Activated CD4-positive, alpha-beta T cell treated with anti-CD3 and anti-CD28 coated beads, Interleukin-2, amount 50 U/mL, for 48 hours (primary cell): ENCODE data around the gene DNAJB11.
"Not testable (repeated sequence)": the region's sequence is repeated elsewhere in the genome, so short reads cannot be mapped to it uniquely, and the experiment has no call there.

Experiments
- DNase-seq, 2 experiments: peaks; one replicate each; pipeline ENCODE4 v3.0.0-alpha.2; 2020

Gene DNAJB11

DNA sequence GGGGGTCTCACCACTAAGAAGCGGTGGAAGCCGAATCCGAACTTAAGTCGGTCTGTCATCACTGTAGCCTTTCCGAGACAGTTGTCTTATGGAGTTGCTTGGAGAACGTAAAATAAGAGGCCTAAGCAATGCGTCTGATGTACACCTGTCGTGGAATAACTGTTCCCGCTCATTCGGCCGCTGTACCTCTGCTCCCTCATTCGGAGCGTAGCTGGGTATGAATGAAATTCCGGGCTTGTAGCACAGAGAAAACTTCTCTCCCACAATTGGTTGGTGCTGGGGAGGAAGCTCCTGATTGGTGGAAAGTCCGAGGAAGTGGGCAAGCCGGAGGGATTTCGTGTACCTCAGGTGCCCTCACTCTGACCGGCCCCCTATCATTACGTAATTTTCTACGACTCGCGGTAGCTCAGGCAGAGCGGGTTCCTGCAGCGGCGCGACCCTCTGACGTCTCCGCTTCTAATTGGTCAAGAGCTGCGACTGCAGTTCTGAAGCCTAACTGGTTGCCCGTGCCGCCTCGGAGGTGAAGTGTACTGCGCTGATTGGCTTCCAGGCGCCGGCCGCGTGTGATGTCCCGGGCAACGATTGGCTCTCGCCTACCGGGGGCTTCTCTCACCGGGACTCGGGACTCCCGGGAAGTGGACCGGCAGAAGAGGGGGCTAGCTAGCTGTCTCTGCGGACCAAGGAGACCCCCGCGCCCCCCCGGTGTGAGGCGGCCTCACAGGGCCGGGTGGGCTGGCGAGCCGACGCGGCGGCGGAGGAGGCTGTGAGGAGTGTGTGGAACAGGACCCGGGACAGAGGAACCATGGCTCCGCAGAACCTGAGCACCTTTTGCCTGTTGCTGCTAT, at the start of gene DNAJB11:
DNAJB11 (plus strand) TSS at position 625 of the 845 bp plus-strand sequence; CDS start at position 803, 178 bp downstream.
- DNase-seq, result peak; percentile 97 to 98

DNA sequence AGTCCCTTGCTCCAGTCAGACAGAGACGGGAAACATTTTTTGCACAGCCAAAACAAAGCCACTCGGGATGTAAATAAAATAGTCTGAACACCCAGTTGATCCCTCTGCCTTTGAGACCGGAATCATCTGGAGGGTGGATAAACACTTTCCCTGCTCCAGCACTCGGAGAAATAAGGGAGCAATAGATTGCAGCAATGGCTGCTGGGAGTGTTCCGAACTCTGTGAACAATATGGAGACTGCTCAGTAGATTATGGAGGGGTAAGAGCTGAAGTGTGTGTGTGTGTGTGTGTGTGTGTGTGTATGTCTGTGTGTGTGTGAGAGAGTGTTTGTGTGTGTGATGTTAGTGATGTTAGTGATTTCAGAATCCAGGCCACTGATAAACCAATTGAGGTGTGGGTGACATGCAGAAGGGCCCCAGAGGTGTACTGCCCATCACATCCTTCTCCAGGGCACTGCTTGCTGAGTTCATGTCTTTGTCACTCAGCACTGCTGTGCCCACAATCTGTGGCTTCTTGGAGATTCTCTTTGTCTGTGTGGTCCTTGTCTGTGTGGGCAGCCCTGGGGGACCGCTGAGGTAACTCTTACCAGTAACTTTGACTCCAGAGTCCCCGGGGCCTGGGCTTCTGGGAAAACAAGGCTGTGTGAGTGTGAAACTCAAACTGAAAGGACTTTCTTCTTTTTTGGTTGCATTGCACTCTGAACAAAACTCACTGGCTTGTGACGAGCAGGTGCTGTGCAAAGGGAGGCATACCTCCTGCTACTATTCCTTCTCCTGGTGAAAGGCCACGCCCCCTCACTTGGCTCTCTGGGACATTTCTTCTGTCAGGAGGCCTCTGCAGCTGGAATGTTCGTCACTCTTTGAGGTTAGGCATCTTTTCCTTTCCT, 49.3 kb upstream of the DNAJB11 start:
- peak; percentile 64 to 79 for DNase-seq

DNA sequence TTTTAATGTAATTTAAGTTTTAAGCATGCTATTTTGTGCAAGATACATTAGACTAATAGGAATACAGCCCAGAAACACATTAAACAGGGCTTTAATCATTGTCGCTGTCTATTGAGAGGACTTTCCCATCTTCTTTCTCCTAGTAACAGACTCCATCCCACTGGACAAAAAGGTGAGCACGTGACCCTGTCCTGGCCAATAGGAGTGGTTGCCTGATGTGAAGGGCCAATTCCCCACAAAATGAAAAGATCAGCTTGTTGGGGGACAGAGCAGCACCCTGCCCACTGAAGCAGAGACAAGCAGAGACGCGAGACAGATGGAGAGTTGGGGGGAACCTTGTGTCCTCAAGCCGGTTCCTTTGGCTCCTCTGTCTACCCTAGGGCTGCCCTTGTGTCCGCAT, 47.5 kb upstream of the DNAJB11 start:
- DNase-seq, result no peak

GRCh38 chr3:186523434-186523833, 47.1 kb upstream of the DNAJB11 start:
- no peak for DNase-seq

DNA sequence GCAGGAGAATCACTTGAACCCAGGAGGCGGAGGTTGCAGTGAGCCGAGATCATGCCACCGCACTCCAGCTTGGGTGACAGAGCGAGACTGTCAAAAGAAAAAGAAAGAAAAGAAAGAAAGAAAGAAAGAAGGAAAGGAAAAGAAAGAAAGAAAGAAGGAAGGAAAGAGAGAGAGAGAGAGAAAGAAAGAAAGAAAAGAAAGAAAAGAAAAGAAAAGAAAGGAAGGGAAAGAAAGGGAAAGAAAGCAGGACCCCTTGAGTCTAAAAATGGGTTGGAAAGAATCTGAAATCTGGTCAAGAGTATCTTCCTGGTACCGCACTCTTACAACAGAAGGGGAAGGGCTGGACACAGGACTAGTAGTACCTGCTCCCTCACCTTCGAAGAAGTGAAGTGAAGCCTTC, 45.9 kb upstream of the DNAJB11 start:
- no peak for DNase-seq

- no peak for DNase-seq
These were observed 44.9 kb upstream of the DNAJB11 start for GRCh38 chr3:186525369-186526255.

GRCh38 chr3:186526256-186526606, 44.3 kb upstream of the DNAJB11 start:
- DNase-seq, result no peak

- no peak for DNase-seq
These were observed 41.1 kb upstream of the DNAJB11 start for GRCh38 chr3:186529201-186529999.

DNA sequence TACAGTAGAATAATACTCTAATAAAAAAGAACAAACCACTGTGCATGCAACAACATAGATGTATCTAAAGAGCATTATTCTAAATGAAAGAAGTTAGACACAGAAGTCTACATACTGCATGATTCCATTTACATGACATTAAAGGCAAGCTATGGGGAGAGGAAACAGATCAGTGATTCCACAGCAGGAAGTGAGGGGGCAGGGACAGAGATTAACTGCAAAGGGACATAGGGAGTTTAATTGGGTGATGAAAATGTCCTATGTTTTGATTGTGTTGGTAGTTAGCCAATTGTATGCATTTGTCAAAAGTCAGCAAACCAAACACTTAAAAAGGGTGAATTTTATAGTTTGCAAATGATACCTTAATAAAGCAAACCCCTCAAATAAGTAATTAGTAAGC, 40.1 kb upstream of the DNAJB11 start:
- DNase-seq, result no peak

- not testable (repeated sequence) for DNase-seq
These were observed 38.8 kb upstream of the DNAJB11 start for GRCh38 chr3:186531694-186532093.

- DNase-seq, result no peak
These were observed 37.9 kb upstream of the DNAJB11 start for GRCh38 chr3:186532598-186533072.

DNA sequence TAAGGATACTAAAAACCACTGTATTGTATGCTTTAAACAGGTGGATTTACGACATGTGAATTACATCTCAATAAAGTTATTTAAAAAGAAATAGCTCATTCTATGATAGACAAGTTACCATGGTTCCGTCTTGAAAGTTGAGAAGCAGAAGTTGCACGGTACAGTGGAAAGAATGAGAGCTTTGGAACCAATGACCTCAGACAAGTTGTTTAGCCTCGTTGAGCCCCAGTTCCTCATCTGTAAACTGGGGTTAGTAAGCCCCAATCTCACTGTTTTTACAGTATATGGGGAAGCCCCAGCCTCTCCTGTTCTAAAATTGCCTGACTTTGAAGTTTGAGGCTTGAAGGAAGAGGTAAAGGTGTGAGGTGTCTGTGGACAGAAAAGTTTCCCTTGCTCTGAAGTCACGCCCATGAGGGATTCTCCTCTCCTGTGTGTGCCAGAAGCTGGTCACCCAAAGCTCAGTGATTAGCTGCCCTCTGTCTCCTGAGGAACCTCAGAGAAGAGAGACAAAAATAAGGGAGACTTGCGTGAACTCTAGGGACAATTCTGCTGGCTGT, 36.3 kb upstream of the DNAJB11 start:
- peak; percentile 40 to 67 for DNase-seq

DNA sequence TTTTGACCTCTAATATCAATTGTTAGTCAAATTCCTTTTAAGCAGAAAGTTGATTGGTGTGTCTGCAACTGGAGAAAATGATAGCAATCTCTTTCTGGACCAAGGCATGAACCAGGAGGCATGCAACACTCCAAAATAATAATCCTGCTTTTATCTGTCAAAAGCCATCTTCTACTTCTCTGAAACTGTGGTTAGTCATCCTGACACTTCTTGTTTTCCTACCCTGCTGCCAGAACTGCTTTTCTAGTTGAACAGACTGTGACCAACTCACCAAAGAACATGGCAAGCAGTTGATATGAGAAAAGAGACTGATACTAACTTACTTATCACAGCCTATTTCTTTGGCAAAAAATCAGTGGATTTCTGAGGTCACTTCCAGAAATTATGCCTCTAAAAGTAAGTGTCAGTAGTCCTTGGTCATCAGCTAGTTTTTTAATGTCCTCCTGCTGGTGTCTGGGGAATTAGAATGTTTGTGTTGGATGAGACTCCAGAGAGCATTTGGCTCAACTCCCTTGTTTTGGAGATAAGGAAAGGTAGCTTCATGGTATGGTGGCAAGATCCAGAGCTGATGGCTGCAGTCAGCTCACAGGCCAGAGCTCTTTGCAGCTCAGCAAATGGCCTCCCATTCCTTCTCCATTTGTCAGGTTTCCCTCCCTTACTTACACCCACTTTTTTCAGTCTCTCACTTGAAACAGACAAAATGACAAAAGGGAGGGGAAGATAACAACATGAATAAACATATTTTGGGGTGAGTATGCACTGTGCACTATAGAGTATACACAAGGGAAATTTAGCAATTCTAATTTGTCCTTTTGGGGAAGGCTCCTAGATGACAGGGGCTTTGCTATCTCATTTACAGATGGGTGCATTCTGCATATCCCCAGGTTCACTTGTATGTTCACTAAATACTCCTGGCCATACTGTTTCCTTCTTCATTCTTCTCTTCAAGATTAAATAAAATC, 33.4 kb upstream of the DNAJB11 start:
- DNase-seq, result no peak

- no peak for DNase-seq
These were observed 31.7 kb upstream of the DNAJB11 start for GRCh38 chr3:186538779-186539178.

GRCh38 chr3:186540221-186540834, 30.2 kb upstream of the DNAJB11 start:
- DNase-seq, result peak; percentile 79 to 87

DNA sequence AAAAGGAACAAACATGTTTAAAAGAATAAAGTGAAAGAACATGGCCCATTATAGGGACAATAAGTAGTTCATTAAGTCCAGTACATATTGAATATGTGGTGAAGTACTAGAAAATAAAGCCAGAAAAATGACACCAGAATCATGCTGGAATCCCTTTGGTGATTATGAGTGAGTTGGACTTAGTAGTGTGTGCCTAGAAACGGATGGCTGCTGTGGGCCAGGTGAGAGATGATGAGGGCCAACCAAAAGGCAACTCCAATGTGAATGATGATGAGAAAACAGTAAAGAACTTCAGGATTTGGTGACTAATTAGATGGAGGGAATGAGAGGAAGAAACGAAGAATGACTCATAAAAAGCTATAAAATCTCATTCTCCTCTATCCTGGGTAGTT, 29.7 kb upstream of the DNAJB11 start:
- DNase-seq, result no peak

GRCh38 chr3:186544281-186544680, 26.2 kb upstream of the DNAJB11 start, which contains the start of gene CRYGS:
Gene CRYGS, minus strand, starts transcription at chr3:186544380. Its CDS starts 54 bp downstream, at chr3:186544326.
- DNase-seq, result no peak

GRCh38 chr3:186549497-186549896, 21.0 kb upstream of the DNAJB11 start:
- DNase-seq, result no peak

DNA sequence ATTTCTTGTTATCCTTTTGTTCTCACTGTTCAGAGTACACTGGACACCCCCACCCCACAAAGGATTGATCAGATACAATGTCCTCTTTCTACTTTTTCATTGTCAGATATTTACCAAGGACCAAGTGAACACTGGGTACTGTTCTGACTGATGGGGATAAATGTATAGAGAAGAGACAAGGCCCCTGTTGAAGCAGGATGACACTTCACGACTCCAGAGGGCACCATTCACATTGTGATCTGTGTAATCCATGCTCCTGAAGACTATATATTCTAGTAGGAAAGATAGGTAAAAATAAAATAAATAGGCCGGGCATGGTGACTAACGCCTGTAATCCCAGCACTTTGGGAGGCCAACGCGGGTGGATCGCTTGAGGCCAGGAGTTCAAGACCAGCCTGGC, 19.1 kb upstream of the DNAJB11 start:
- no peak for DNase-seq
